ENCODE data around the gene ARID5B. TPM values are rescaled to one million over a fixed set of nuclear protein-coding genes. Genes with fewer than 3 reads are reported as not detected.

The ARID5B gene
- total and polyA plus RNA-seq, 2 donors (not counting 3 experiments of a cell fraction or from before 2014, with no cell fraction given) = 5.6 to 8.9 TPM

- BruUV-seq (replicated peaks) = no TSS peak
- no peak overlapping the region for H2AFZ ChIP-seq (ENCODE audit: low read depth, low read length)
- no peaks in the 10 kb centered on the region for H3K79me2 ChIP-seq (ENCODE audit: control insufficient read depth, insufficient read depth, low read length)
- dilution Hi-C loops (cut with MboI; ENCODE audit: extremely low pct_ligation_motif_present, low sequenced_read_pairs) (no loop called here), intact Hi-C loops (cut with micrococcal nuclease) (no loop called here)
- peaks cover 4% of the 10 kb centered on the region for H3K4me1 ChIP-seq (ENCODE audit: control insufficient read depth, extremely low read depth, insufficient read depth, low read length)
- ChIA-PET CTCF (interaction anchor here (0.8 to 1.4 kb wide), 3 partner anchors 11 to 24 kb away, joined by 3 read pairs; no protein-coding TSS in a partner anchor), POLR2A (no interaction called here)
- TF ChIP-seq GATA2 (IDR thresholded peaks at IDR 0.05; ENCODE audit: insufficient read depth, insufficient read length, low read depth, low read length) (no peak), FOS (IDR thresholded peaks at IDR 0.05; ENCODE audit: borderline replicate concordance, insufficient read depth, low read length) (no peak), POLR2AphosphoS5 (IDR thresholded peaks at IDR 0.05; ENCODE audit: insufficient read depth, low read depth, low read length) (no peak), MYC (IDR thresholded peaks at IDR 0.05; ENCODE audit: low read depth, low read length) (no peak), JUN (IDR thresholded peaks at IDR 0.05; ENCODE audit: borderline replicate concordance, insufficient read depth, insufficient read length, low read depth) (no peak)
- no peak overlapping the region for H3K27ac ChIP-seq (ENCODE audit: insufficient read depth, low read depth, low read length)
- H3K9me1 ChIP-seq (replicated peaks; ENCODE audit: control insufficient read depth, extremely low read depth, insufficient read depth, low read length) = no peaks in the 10 kb centered on the region
- no peak for DNase-seq (ENCODE audit: low read depth, low spot score)
- no peaks in the 10 kb centered on the region for H3K27me3 ChIP-seq (ENCODE audit: control insufficient read depth in 2 of 2, insufficient read depth in 2 of 2, low read length in 2 of 2)
- H3K4me3 ChIP-seq (replicated peaks in 1 of 3; ENCODE audit: insufficient read depth in 1 of 3, low read depth in 1 of 3, low read length in 3 of 3) = no peak overlapping the region
- H3K9me3 ChIP-seq (replicated peaks; ENCODE audit: control insufficient read depth, insufficient read depth, low read length) = no peaks in the 10 kb centered on the region
- H4K20me1 ChIP-seq (replicated peaks; ENCODE audit: control insufficient read depth, extremely low read depth, insufficient read depth, low read length) = no peaks in the 10 kb centered on the region
- H3K9ac ChIP-seq (replicated peaks; ENCODE audit: extremely low read depth, insufficient read depth, low read length) = no peak overlapping the region
- H3K36me3 ChIP-seq (ENCODE audit: control insufficient read depth in 2 of 2, extremely low read depth in 1 of 2, insufficient read depth in 2 of 2, low read length in 2 of 2) = no peaks in the 10 kb centered on the region
- FAIRE-seq = no peak
- no peak overlapping the region for H3K4me2 ChIP-seq (ENCODE audit: insufficient read depth, low read length)
Observed at GRCh38 chr10:62106929-62107519, 205.5 kb downstream of the ARID5B start.

GRCh38 chr10:62108759-62109586 is 207.5 kb downstream of the ARID5B start:
- no peaks in the 10 kb centered on the region for H4K20me1 ChIP-seq (replicated peaks; ENCODE audit: control insufficient read depth, extremely low read depth, insufficient read depth, low read length)
- peaks cover 4% of the 10 kb centered on the region for H3K4me1 ChIP-seq (ENCODE audit: control insufficient read depth, extremely low read depth, insufficient read depth, low read length)
- H3K9me3 ChIP-seq (replicated peaks; ENCODE audit: control insufficient read depth, insufficient read depth, low read length) = no peaks in the 10 kb centered on the region
- H3K9me1 ChIP-seq (replicated peaks; ENCODE audit: control insufficient read depth, extremely low read depth, insufficient read depth, low read length) = no peaks in the 10 kb centered on the region
- no peak overlapping the region for H3K9ac ChIP-seq (replicated peaks; ENCODE audit: extremely low read depth, insufficient read depth, low read length)
- no peaks in the 10 kb centered on the region for H3K27me3 ChIP-seq (ENCODE audit: control insufficient read depth in 2 of 2, insufficient read depth in 2 of 2, low read length in 2 of 2)
- H2AFZ ChIP-seq (ENCODE audit: low read depth, low read length) = no peak overlapping the region
- CTCF ChIA-PET = interaction anchor here (0.8 to 1.0 kb wide), 2 partner anchors 18 to 70 kb away, joined by 3 to 4 read pairs; no protein-coding TSS in a partner anchor
- no peaks in the 10 kb centered on the region for H3K79me2 ChIP-seq (ENCODE audit: control insufficient read depth, insufficient read depth, low read length)
- no peak overlapping the region for H3K27ac ChIP-seq (ENCODE audit: insufficient read depth, low read depth, low read length)
- POLR2A ChIA-PET = no interaction called here
- no peak for FAIRE-seq
- no peak overlapping the region for H3K4me2 ChIP-seq (ENCODE audit: insufficient read depth, low read length)
- no peak overlapping the region for H3K4me3 ChIP-seq (replicated peaks in 1 of 3; ENCODE audit: insufficient read depth in 1 of 3, low read depth in 1 of 3, low read length in 3 of 3)
- no TSS peak for BruUV-seq (replicated peaks)
- dilution Hi-C loops (cut with MboI; ENCODE audit: extremely low pct_ligation_motif_present, low sequenced_read_pairs) = no loop called here
- no peaks in the 10 kb centered on the region for H3K36me3 ChIP-seq (ENCODE audit: control insufficient read depth in 2 of 2, extremely low read depth in 1 of 2, insufficient read depth in 2 of 2, low read length in 2 of 2)
- intact Hi-C loops (cut with micrococcal nuclease) = no loop called here
- TF ChIP-seq MYC (IDR thresholded peaks at IDR 0.05; ENCODE audit: low read depth, low read length) (no peak), POLR2AphosphoS5 (IDR thresholded peaks at IDR 0.05; ENCODE audit: insufficient read depth, low read depth, low read length) (no peak), POLR2A (IDR thresholded peaks at IDR 0.05; ENCODE audit: low read depth, low read length) (no peak), GATA2 (IDR thresholded peaks at IDR 0.05; ENCODE audit: insufficient read depth, insufficient read length, low read depth, low read length) (peak; percentile 44), FOS (IDR thresholded peaks at IDR 0.05; ENCODE audit: borderline replicate concordance, insufficient read depth, low read length) (no peak), JUN (IDR thresholded peaks at IDR 0.05; ENCODE audit: borderline replicate concordance, insufficient read depth, insufficient read length, low read depth) (no peak)
- DNase-seq (ENCODE audit: low read depth, low spot score) = no peak

Data from endothelial cell of umbilical vein (primary cell).